ENCODE data around the gene TMEM44.

DNA sequence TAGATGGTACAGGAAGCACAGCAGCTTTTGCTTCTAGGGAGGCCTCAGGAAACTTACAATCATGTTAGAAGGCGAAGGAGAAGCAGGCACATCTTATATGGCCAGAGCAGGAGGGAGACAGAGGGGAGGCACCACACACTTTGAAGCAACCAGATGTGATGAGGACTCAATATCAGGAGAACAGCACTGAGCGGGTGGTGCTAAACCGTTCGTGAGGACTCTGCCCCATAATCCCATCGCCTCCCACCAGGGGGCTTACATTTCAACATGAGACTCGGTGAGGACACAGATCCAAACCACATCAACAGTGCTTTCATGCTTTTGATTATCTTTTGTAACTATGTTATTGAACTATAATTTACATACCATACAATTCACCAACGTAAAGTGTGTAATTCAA is 7.6 kb upstream of the TMEM44 start:
- TF ChIP-seq, protein P1, sequence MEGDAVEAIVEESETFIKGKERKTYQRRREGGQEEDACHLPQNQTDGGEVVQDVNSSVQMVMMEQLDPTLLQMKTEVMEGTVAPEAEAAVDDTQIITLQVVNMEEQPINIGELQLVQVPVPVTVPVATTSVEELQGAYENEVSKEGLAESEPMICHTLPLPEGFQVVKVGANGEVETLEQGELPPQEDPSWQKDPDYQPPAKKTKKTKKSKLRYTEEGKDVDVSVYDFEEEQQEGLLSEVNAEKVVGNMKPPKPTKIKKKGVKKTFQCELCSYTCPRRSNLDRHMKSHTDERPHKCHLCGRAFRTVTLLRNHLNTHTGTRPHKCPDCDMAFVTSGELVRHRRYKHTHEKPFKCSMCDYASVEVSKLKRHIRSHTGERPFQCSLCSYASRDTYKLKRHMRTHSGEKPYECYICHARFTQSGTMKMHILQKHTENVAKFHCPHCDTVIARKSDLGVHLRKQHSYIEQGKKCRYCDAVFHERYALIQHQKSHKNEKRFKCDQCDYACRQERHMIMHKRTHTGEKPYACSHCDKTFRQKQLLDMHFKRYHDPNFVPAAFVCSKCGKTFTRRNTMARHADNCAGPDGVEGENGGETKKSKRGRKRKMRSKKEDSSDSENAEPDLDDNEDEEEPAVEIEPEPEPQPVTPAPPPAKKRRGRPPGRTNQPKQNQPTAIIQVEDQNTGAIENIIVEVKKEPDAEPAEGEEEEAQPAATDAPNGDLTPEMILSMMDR (IDR thresholded peaks at IDR 0.05), result no peak; the same call in 1 of the 2 replicates
- TF ChIP-seq, protein P2, sequence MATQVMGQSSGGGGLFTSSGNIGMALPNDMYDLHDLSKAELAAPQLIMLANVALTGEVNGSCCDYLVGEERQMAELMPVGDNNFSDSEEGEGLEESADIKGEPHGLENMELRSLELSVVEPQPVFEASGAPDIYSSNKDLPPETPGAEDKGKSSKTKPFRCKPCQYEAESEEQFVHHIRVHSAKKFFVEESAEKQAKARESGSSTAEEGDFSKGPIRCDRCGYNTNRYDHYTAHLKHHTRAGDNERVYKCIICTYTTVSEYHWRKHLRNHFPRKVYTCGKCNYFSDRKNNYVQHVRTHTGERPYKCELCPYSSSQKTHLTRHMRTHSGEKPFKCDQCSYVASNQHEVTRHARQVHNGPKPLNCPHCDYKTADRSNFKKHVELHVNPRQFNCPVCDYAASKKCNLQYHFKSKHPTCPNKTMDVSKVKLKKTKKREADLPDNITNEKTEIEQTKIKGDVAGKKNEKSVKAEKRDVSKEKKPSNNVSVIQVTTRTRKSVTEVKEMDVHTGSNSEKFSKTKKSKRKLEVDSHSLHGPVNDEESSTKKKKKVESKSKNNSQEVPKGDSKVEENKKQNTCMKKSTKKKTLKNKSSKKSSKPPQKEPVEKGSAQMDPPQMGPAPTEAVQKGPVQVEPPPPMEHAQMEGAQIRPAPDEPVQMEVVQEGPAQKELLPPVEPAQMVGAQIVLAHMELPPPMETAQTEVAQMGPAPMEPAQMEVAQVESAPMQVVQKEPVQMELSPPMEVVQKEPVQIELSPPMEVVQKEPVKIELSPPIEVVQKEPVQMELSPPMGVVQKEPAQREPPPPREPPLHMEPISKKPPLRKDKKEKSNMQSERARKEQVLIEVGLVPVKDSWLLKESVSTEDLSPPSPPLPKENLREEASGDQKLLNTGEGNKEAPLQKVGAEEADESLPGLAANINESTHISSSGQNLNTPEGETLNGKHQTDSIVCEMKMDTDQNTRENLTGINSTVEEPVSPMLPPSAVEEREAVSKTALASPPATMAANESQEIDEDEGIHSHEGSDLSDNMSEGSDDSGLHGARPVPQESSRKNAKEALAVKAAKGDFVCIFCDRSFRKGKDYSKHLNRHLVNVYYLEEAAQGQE (IDR thresholded peaks at IDR 0.05; ENCODE audit: insufficient read depth in 1 of 2, low read depth in 2 of 2, low read length in 1 of 2), result no peak
- TF ChIP-seq POLR2AphosphoS5 (IDR thresholded peaks at IDR 0.05; ENCODE audit: low read depth, low read length) (no peak), SIN3A (IDR thresholded peaks at IDR 0.05; ENCODE audit: borderline replicate concordance, insufficient read depth, low read depth, low read length) (no peak)
